ENCODE data around the gene CTXND2. TPM values are rescaled to one million over a fixed set of nuclear protein-coding genes. Genes with fewer than 3 reads are reported as not detected.
"Not testable (repeated sequence)": the region's sequence is repeated elsewhere in the genome, so short reads cannot be mapped to it uniquely, and the experiment has no call there.

The CTXND2 gene
- total RNA-seq: not detected
- long read RNA-seq: 0 reads

DNA sequence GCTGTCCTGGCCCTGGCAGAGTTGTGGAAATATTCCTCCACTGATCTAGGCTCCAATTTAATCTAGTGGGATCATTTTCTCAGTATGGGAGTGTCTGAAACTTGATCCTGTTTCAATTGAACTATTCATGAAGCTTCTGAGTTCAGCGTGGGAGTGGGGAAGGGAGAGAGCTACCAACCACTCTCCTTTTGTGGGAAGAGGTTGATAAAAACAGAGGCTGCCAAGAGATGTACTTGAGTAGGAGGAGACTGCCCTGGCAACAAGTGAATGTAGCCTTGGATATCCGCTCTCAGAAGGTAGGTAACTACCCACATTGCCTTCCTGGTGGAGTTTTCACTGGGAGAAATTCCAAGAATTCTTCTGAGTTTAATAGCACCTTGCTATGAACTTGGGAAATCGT is at the start of gene CTXND2:
Gene CTXND2 (plus strand): TSS at position 119 of the 400 bp plus-strand sequence. CDS start 25,179 bp downstream, outside the sequence.
- intact Hi-C loops (cut with DNase I): no loop called here

GRCh38 chr1:150840850-150841249 is 46.1 kb upstream of the CTXND2 start:
- DNase-seq (ENCODE audit: low spot score); intact Hi-C loops (cut with DNase I): not testable (repeated sequence)

More for the DNA sequence above, at the start of gene CTXND2:
- no peak for DNase-seq (ENCODE audit: low spot score)

GRCh38 chr1:150841626-150842025 is 45.3 kb upstream of the CTXND2 start:
- intact Hi-C loops (cut with DNase I): no loop called here
- no peak for DNase-seq (ENCODE audit: low spot score)

DNA sequence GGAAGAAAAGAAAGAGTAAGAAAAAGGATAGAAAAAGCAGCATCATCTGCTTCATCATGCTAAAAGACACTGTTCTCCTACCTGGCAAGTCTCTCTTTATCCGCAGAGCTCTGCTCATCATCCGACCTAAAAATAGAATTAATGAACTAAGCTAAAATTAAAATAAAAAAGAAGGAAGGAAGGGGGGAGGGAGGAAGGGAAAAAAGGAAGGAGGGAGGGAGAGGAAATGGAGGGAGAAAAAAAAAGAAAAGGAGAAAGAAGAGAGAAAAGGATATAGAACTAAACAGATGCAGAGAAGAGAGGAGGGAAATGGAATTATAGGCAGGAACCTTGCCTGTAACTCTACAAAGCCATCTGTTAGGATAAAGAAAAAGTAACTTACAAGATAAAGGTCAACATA is 44.6 kb upstream of the CTXND2 start:
- DNase-seq (ENCODE audit: low spot score): no peak
- intact Hi-C loops (cut with DNase I): no loop called here

- intact Hi-C loops (cut with DNase I): no loop called here
- no peak for DNase-seq (ENCODE audit: low spot score)
Observed at GRCh38 chr1:150842964-150843363, 44.0 kb upstream of the CTXND2 start.

DNA sequence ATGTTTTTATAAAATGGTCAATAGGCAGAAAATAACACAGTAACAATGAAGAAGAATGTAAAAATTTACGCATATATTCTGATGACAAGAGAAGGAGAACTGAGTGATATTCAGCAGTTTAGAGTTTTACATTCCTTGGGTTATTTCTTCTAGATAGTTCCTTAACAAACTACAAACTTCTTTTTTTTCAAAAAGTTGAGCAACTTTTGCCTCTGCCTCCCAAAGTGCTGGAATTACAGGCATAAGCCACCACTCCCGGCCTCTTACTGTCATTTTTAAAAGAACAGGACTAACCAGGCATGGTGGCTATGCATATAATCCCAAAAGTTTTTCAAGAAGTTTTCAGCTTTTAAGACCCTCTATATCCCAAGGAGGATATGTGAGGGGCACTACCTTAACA is 43.5 kb upstream of the CTXND2 start:
- intact Hi-C loops (cut with DNase I): no loop called here
- DNase-seq (ENCODE audit: low spot score): no peak

- no peak for DNase-seq (ENCODE audit: low spot score)
- intact Hi-C loops (cut with DNase I): no loop called here
Observed at GRCh38 chr1:150846473-150847146, 40.3 kb upstream of the CTXND2 start.

DNA sequence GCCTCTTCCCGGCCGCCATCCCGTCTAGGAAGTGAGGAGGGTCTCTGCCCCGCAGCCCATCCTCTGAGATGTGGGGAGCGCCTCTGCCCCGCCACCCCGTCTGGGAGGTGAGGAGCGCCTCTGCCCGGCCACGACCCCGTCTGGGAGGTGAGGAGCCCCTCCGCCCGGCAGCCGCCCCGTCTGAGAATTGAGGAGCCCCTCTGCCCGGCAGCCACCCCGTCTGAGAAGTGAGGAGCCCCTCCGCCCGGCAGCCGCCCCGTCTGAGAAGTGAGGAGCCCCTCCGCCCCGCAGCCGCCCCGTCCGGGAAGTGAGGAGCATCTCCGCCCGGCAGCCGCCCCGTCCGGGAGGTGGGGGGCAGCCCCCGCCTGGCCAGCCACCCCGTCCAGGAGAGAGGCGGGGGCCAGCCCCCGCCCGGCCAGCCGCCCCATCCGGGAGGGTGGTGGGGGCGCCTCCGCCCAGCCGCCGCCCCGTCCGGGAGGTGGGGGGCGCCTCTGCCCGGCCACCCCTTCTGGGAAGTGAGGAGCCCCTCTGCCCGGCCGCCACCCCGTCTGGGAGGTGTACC is 36.1 kb upstream of the CTXND2 start:
- intact Hi-C loops (cut with DNase I); DNase-seq (ENCODE audit: low spot score): not testable (repeated sequence)

DNA sequence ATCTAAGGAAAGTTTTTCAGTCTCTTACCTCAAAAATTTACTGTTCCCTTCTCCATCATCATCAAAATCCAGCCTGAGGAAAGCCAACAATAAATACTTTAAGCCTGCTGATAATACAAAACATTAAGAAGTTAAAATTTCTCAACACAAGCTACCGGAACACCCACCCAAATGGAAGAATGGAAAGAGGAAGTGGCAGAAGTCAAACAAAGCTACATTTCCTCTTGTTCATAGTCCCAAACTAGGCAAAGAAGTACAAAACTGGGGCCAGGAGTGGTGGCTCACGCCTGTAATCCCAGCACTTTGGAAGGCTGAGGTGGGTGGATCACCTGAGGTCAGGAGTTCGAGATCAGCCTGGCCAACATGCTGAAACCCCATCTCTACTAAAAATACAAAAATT is 34.2 kb upstream of the CTXND2 start:
- intact Hi-C loops (cut with DNase I); DNase-seq (ENCODE audit: low spot score): not testable (repeated sequence)

DNA sequence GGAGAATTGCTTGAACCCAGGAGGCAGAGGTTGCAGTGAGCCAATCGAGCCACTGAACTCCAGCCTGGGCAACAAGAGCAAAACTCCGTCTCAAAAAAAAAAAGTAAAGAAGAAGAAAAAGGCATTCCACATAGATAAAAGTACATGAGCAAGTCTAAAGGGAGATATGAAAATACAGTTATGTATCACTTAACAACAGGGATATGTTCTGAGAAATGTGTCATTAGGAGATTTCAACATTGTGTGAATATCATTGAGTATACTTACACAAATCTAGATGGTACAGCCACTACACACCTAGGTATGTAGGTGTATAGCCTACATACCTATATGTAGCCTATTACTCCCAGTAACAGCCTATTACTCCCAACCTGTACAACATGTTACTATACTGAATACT is 23.2 kb upstream of the CTXND2 start:
- DNase-seq (ENCODE audit: low spot score): no peak
- intact Hi-C loops (cut with DNase I): no loop called here

DNA sequence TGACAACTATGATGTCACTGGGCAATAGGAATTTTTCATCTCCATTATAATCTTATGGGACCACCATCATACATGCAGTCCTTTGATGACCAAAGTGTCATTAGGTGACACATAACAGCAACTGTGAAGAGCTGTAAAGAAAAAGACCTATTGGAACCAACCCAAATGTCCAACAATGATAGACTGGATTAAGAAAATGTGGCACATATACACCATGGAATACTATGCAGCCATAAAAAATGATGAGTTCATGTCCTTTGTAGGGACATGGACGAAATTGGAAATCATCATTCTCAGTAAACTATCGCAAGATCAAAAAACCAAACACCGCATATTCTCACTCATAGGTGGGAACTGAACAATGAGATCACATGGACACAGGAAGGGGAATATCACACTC is 22.7 kb upstream of the CTXND2 start:
- DNase-seq (ENCODE audit: low spot score); intact Hi-C loops (cut with DNase I): not testable (repeated sequence)

GRCh38 chr1:150869683-150870082 is 17.3 kb upstream of the CTXND2 start:
- no peak for DNase-seq (ENCODE audit: low spot score)
- intact Hi-C loops (cut with DNase I): no loop called here

GRCh38 chr1:150872572-150872971 is 14.4 kb upstream of the CTXND2 start:
- intact Hi-C loops (cut with DNase I): no loop called here
- no peak for DNase-seq (ENCODE audit: low spot score)

DNA sequence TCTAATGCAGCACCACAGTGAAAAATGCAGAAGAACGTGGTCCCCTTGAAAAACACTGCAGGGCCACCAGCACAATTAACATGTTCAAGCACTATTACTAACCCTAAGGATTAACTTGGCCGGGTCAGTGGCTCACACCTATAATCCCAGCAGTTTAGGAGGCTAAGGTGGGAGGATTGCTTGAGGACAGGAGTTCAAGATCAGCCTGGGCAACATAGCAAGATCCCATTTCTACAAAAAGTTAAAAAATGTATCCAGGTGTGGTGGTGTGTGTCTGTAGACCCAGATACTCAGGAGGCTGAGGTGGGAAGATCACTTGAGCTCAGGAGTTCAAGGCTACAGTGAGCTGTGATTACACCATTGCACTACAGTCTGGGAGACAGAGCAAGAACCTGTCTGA is 13.4 kb upstream of the CTXND2 start:
- intact Hi-C loops (cut with DNase I): no loop called here
- no peak for DNase-seq (ENCODE audit: low spot score)

- no peak for DNase-seq (ENCODE audit: low spot score)
- intact Hi-C loops (cut with DNase I): loop anchor here (5.0 kb wide), 2 partner anchors 53 to 98 kb away; partner anchors contain the start of genes CERS2 and SETDB1
Observed at GRCh38 chr1:150874455-150875196, 12.3 kb upstream of the CTXND2 start.

GRCh38 chr1:150875197-150876118 is 11.5 kb upstream of the CTXND2 start:
- intact Hi-C loops (cut with DNase I): loop anchor here (5.0 kb wide), 2 partner anchors 52 to 97 kb away; partner anchors contain the start of genes CERS2 and SETDB1
- no peak for DNase-seq (ENCODE audit: low spot score)

DNA sequence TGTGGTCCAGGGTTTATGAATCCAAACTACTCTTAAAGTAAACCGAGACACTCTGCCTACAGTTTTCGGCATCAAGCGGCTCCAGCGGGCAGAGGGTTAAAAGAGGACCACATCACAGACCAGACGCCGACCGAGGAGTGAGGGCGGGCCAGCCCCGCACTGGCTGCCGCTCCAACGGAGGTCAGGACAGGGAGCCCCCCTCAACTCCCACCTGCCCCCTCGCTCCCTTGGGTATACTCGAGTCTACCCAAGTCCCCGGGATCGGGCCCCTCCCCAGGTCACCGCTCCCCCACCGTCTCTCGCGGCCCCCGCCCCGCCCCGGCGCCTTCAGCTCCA is 10.8 kb upstream of the CTXND2 start:
- no peak for DNase-seq (ENCODE audit: low spot score)
- intact Hi-C loops (cut with DNase I): loop anchor here (5.0 kb wide), 2 partner anchors 51 to 96 kb away; partner anchors contain the start of genes CERS2 and SETDB1

GRCh38 chr1:150878931-150879330 is 8.0 kb upstream of the CTXND2 start:
- intact Hi-C loops (cut with DNase I): loop anchor here (5.0 kb wide), 2 partner anchors 48 to 93 kb away; partner anchors contain the start of genes CERS2 and SETDB1

GRCh38 chr1:150881331-150882070 is 5.4 kb upstream of the CTXND2 start:
- intact Hi-C loops (cut with DNase I): no loop called here
- DNase-seq (ENCODE audit: low spot score): no peak

More at GRCh38 chr1:150878931-150879330, 8.0 kb upstream of the CTXND2 start:
- not testable (repeated sequence) for DNase-seq (ENCODE audit: low spot score)
